Measurements from ENCODE around the gene PUM2. TPM values are rescaled to one million over a fixed set of nuclear protein-coding genes. Genes with fewer than 3 reads are reported as not detected.

Gene PUM2
- total RNA-seq, 1 experiment from 2014 or later = 104 TPM

DNA sequence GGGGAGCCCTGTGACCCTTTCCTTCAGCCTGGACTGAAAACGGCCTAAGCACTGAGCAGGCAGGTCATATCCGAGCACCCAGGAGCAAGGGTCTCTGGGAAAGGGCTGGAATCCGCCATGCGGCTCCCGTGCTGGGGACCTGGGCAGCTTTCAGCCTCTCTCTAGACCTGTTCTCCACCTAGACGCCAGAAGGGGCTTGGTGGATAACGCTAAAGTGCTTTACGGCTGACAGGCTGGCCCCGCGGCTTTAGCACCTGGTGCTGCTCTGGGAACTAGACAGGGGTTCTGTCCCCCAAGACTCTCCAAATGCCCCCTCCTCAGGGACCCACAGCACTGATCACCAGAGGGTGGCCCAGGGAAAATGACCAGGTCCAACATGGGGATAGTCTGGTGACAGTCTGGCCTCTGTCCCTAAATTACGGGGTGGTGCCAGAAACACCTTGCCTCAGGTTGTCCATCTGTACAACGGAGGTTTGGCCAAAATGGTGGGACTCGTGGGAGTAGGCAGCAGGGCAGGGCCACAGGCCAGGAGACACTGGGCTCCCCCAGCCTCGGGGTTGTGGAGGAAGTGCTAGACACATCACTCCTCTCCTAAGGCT lies 138.7 kb downstream of the PUM2 start:
- ChIA-PET POLR2A (interaction anchor here (1.7 kb wide), 1 partner anchor 11 kb away, joined by 3 read pairs; no protein-coding TSS in a partner anchor), CTCF (interaction anchor here (1.2 to 1.7 kb wide), 3 partner anchors 13 to 114 kb away, joined by 3 to 4 read pairs (median 4); partner anchors contain the start of gene SDC1)
- H3K4me3 Mint-ChIP-seq = no peak overlapping the region
- DNase-seq (ENCODE audit: low spot score) = no peak
- no peak overlapping the region; the same call in 1 of the 2 replicates for H3K27ac Mint-ChIP-seq
- H3K9me3 Mint-ChIP-seq = no peaks in the 10 kb centered on the region
- peaks cover 32% of the 10 kb centered on the region for H3K4me1 Mint-ChIP-seq
- TF ChIP-seq, protein P1, sequence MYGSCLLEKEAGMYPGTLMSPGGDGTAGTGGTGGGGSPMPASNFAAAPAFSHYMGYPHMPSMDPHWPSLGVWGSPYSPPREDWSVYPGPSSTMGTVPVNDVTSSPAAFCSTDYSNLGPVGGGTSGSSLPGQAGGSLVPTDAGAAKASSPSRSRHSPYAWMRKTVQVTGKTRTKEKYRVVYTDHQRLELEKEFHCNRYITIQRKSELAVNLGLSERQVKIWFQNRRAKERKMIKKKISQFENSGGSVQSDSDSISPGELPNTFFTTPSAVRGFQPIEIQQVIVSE (CRISPR knock-in tag; IDR thresholded peaks at IDR 0.05; ENCODE audit: borderline replicate concordance) = no peak
- no peak for TF ChIP-seq EMX1 (CRISPR knock-in tag; IDR thresholded peaks at IDR 0.05)
- no peak for TF ChIP-seq FOXP1 (CRISPR knock-in tag; IDR thresholded peaks at IDR 0.05; ENCODE audit: borderline replicate concordance)
- TF ChIP-seq ZNF396 (CRISPR knock-in tag; IDR thresholded peaks at IDR 0.05; ENCODE audit: borderline replicate concordance) = no peak
- TF ChIP-seq ETV6 (CRISPR knock-in tag; IDR thresholded peaks at IDR 0.05) = no peak
- no peak for TF ChIP-seq ZNF219 (CRISPR knock-in tag; IDR thresholded peaks at IDR 0.05; ENCODE audit: borderline replicate concordance)
- TF ChIP-seq, protein P2, sequence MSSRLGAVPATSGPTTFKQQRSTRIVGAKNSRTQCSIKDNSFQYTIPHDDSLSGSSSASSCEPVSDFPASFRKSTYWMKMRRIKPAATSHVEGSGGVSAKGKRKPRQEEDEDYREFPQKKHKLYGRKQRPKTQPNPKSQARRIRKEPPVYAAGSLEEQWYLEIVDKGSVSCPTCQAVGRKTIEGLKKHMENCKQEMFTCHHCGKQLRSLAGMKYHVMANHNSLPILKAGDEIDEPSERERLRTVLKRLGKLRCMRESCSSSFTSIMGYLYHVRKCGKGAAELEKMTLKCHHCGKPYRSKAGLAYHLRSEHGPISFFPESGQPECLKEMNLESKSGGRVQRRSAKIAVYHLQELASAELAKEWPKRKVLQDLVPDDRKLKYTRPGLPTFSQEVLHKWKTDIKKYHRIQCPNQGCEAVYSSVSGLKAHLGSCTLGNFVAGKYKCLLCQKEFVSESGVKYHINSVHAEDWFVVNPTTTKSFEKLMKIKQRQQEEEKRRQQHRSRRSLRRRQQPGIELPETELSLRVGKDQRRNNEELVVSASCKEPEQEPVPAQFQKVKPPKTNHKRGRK (CRISPR knock-in tag; IDR thresholded peaks at IDR 0.05; ENCODE audit: borderline replicate concordance) = no peak
- TF ChIP-seq, protein P3, sequence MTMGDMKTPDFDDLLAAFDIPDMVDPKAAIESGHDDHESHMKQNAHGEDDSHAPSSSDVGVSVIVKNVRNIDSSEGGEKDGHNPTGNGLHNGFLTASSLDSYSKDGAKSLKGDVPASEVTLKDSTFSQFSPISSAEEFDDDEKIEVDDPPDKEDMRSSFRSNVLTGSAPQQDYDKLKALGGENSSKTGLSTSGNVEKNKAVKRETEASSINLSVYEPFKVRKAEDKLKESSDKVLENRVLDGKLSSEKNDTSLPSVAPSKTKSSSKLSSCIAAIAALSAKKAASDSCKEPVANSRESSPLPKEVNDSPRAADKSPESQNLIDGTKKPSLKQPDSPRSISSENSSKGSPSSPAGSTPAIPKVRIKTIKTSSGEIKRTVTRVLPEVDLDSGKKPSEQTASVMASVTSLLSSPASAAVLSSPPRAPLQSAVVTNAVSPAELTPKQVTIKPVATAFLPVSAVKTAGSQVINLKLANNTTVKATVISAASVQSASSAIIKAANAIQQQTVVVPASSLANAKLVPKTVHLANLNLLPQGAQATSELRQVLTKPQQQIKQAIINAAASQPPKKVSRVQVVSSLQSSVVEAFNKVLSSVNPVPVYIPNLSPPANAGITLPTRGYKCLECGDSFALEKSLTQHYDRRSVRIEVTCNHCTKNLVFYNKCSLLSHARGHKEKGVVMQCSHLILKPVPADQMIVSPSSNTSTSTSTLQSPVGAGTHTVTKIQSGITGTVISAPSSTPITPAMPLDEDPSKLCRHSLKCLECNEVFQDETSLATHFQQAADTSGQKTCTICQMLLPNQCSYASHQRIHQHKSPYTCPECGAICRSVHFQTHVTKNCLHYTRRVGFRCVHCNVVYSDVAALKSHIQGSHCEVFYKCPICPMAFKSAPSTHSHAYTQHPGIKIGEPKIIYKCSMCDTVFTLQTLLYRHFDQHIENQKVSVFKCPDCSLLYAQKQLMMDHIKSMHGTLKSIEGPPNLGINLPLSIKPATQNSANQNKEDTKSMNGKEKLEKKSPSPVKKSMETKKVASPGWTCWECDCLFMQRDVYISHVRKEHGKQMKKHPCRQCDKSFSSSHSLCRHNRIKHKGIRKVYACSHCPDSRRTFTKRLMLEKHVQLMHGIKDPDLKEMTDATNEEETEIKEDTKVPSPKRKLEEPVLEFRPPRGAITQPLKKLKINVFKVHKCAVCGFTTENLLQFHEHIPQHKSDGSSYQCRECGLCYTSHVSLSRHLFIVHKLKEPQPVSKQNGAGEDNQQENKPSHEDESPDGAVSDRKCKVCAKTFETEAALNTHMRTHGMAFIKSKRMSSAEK (CRISPR knock-in tag; IDR thresholded peaks at IDR 0.05; ENCODE audit: borderline replicate concordance) = no peak
- TF ChIP-seq, protein P4, sequence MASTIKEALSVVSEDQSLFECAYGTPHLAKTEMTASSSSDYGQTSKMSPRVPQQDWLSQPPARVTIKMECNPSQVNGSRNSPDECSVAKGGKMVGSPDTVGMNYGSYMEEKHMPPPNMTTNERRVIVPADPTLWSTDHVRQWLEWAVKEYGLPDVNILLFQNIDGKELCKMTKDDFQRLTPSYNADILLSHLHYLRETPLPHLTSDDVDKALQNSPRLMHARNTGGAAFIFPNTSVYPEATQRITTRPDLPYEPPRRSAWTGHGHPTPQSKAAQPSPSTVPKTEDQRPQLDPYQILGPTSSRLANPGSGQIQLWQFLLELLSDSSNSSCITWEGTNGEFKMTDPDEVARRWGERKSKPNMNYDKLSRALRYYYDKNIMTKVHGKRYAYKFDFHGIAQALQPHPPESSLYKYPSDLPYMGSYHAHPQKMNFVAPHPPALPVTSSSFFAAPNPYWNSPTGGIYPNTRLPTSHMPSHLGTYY (CRISPR knock-in tag; IDR thresholded peaks at IDR 0.05) = no peak
- no peaks in the 10 kb centered on the region for H3K36me3 Mint-ChIP-seq
- ATAC-seq = no peak
- no peaks in the 10 kb centered on the region for H3K27me3 Mint-ChIP-seq (ENCODE audit: low read depth)

DNA sequence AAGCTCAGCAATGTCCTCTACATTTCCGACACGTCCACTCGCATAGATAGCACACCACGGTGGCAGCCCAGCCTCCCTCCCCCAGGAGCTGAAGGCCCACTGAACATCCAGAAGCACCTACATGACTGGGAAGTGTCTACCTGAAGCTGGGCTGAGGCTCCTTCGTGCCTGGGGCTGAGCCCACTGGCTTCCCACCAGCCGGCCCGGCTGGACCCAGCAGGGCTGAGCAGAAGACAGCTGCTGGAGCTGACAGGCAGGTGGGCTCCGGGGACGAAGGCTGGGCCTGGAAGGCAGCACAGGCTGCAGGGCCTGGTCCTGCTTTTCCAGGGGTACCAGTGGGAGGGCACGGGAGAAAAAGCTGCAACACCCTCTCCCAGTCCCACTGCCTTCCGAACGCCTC lies 139.2 kb downstream of the PUM2 start:
- Mint-ChIP-seq H3K4me3 (no peak overlapping the region), H3K9me3 (no peaks in the 10 kb centered on the region), H3K27ac (0 out of 2 replicates have a peak overlapping the region, but pooled peaks have one; percentile 19), H3K27me3 (ENCODE audit: low read depth) (no peaks in the 10 kb centered on the region), H3K4me1 (peaks cover 32% of the 10 kb centered on the region), H3K36me3 (no peaks in the 10 kb centered on the region)
- no peak for ATAC-seq
- DNase-seq (ENCODE audit: low spot score) = no peak
- ChIA-PET POLR2A (interaction anchor here (1.3 to 1.7 kb wide), 2 partner anchors 11 to 14 kb away, joined by 3 read pairs; partner anchors contain the start of gene SDC1), CTCF (interaction anchor here (1.3 to 1.7 kb wide), 2 partner anchors 31 to 76 kb away, joined by 4 to 5 read pairs; no protein-coding TSS in a partner anchor)
- TF ChIP-seq ZNF396 (CRISPR knock-in tag; IDR thresholded peaks at IDR 0.05; ENCODE audit: borderline replicate concordance) (no peak), ZNF138 (CRISPR knock-in tag; conservative IDR thresholded peaks at IDR 0.05) (no peak), FOXK1 (CRISPR knock-in tag; IDR thresholded peaks at IDR 0.05) (no peak), CBFB (CRISPR knock-in tag; IDR thresholded peaks at IDR 0.05; ENCODE audit: low read depth) (no peak), CREM (CRISPR knock-in tag; IDR thresholded peaks at IDR 0.05) (no peak), TEAD4 (CRISPR knock-in tag; IDR thresholded peaks at IDR 0.05) (no peak), ZNF219 (CRISPR knock-in tag; IDR thresholded peaks at IDR 0.05; ENCODE audit: borderline replicate concordance) (no peak), MXD4 (CRISPR knock-in tag; IDR thresholded peaks at IDR 0.05; ENCODE audit: borderline replicate concordance) (no peak), OVOL2 (CRISPR knock-in tag; IDR thresholded peaks at IDR 0.05; ENCODE audit: borderline replicate concordance) (no peak), ELF4 (CRISPR knock-in tag; IDR thresholded peaks at IDR 0.05; ENCODE audit: low read depth) (no peak)
- TF ChIP-seq, protein P5, sequence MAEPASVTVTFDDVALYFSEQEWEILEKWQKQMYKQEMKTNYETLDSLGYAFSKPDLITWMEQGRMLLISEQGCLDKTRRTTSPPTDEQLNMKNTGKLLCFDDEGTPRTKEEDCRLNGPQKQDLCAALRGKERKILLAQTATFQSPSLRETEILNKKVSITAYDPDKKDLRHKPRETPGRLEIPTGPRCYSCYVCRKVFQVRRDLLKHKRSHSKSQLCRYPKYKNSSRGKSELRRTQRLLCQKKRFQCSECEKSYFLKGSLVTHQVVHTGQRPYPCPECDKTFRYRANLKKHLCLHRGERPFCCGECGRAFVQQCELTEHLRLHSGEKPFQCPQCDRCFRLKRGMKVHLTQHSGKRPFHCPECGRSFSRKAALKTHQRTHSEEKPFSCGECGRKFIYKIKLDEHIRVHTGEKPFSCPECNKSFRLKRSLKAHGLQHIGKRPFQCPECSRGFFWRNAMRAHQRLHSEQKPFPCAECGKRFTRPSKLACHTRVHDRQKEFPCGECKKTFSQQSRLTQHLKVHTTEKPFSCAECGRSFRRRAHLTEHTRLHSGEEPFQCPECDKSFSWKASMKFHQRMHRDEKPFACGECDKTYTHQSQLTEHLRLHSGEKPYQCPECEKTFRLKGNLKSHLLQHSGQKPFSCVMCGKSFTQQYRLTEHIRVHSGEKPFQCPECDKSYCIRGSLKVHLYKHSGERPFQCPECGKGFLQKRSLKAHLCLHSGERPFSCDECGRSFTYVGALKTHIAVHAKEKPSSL (CRISPR knock-in tag; conservative IDR thresholded peaks at IDR 0.05) = no peak
- TF ChIP-seq, protein P6, sequence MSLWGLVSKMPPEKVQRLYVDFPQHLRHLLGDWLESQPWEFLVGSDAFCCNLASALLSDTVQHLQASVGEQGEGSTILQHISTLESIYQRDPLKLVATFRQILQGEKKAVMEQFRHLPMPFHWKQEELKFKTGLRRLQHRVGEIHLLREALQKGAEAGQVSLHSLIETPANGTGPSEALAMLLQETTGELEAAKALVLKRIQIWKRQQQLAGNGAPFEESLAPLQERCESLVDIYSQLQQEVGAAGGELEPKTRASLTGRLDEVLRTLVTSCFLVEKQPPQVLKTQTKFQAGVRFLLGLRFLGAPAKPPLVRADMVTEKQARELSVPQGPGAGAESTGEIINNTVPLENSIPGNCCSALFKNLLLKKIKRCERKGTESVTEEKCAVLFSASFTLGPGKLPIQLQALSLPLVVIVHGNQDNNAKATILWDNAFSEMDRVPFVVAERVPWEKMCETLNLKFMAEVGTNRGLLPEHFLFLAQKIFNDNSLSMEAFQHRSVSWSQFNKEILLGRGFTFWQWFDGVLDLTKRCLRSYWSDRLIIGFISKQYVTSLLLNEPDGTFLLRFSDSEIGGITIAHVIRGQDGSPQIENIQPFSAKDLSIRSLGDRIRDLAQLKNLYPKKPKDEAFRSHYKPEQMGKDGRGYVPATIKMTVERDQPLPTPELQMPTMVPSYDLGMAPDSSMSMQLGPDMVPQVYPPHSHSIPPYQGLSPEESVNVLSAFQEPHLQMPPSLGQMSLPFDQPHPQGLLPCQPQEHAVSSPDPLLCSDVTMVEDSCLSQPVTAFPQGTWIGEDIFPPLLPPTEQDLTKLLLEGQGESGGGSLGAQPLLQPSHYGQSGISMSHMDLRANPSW (CRISPR knock-in tag; conservative IDR thresholded peaks at IDR 0.05; ENCODE audit: low read depth) = no peak
- TF ChIP-seq, protein P7, sequence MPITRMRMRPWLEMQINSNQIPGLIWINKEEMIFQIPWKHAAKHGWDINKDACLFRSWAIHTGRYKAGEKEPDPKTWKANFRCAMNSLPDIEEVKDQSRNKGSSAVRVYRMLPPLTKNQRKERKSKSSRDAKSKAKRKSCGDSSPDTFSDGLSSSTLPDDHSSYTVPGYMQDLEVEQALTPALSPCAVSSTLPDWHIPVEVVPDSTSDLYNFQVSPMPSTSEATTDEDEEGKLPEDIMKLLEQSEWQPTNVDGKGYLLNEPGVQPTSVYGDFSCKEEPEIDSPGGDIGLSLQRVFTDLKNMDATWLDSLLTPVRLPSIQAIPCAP (CRISPR knock-in tag; IDR thresholded peaks at IDR 0.05) = no peak
